ENCODE results near the gene NDEL1.

NDEL1 gene

GRCh38 chr17:8462564-8462963, 26.9 kb downstream of the NDEL1 start:
- H3K4me3 ChIP-seq (ENCODE audit: low read depth, low read length) = no peak overlapping the region
- DNase-seq (ENCODE audit: low read depth) = no peak
- no peak for TF ChIP-seq CTCF (IDR thresholded peaks at IDR 0.05; ENCODE audit: low read depth, low read length, missing control alignments)

GRCh38 chr17:8463099-8463498, 27.4 kb downstream of the NDEL1 start:
- H3K4me3 ChIP-seq (ENCODE audit: low read depth, low read length) = no peak overlapping the region
- no peak for TF ChIP-seq CTCF (IDR thresholded peaks at IDR 0.05; ENCODE audit: low read depth, low read length, missing control alignments)
- no peak for DNase-seq (ENCODE audit: low read depth)

- DNase-seq (ENCODE audit: low read depth) = no peak
- H3K4me3 ChIP-seq (ENCODE audit: low read depth, low read length) = no peak overlapping the region
- no peak for TF ChIP-seq CTCF (IDR thresholded peaks at IDR 0.05; ENCODE audit: low read depth, low read length, missing control alignments)
These were observed 29.3 kb downstream of the NDEL1 start for GRCh38 chr17:8464941-8465340.

GRCh38 chr17:8465356-8465755, 29.7 kb downstream of the NDEL1 start:
- DNase-seq (ENCODE audit: low read depth) = no peak
- no peak overlapping the region for H3K4me3 ChIP-seq (ENCODE audit: low read depth, low read length)
- no peak for TF ChIP-seq CTCF (IDR thresholded peaks at IDR 0.05; ENCODE audit: low read depth, low read length, missing control alignments)

DNA sequence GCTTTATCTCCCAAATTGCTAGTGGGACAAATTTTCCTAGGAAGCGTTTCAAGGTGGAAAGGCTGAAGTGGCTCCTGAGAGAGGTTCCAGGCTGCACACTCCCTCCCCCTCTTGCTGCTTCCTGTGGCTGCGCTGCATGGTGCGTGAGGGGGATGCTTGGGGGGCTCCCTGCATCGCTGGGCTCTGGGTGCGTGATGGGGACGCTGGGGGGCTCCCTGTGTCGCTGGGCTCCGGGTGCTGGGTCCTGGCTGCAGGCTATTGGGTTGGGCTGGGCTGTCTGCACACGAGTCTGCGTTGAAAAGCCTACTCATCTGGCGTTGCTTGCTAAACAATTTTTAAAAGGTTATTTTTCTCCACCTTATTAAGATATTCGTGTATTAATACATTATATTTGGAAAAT, 30.1 kb downstream of the NDEL1 start:
- no peak overlapping the region for H3K4me3 ChIP-seq (ENCODE audit: low read depth, low read length)
- no peak for DNase-seq (ENCODE audit: low read depth)
- TF ChIP-seq CTCF (IDR thresholded peaks at IDR 0.05; ENCODE audit: low read depth, low read length, missing control alignments) = no peak

DNA sequence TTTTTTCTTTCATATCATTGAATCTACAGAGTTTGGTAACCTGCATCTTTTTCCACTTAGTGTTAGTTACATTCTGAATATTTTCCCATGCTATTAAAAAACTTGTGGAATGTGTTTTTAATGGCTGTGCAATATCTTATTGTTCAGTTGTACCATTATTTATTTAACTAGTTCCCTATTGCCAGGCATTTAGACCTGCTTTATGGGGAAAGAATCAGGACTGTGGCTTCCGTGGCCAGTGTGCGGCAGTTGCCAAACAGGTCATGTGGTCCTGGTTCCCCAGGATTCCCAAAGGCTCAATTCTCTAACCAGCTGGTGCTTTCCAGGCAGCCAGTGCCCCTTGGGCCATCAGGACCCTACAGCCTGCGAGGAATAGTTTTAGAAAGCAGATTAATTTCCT, 30.8 kb downstream of the NDEL1 start:
- H3K4me3 ChIP-seq (ENCODE audit: low read depth, low read length) = no peak overlapping the region
- TF ChIP-seq CTCF (IDR thresholded peaks at IDR 0.05; ENCODE audit: low read depth, low read length, missing control alignments) = no peak
- no peak for DNase-seq (ENCODE audit: low read depth)

DNA sequence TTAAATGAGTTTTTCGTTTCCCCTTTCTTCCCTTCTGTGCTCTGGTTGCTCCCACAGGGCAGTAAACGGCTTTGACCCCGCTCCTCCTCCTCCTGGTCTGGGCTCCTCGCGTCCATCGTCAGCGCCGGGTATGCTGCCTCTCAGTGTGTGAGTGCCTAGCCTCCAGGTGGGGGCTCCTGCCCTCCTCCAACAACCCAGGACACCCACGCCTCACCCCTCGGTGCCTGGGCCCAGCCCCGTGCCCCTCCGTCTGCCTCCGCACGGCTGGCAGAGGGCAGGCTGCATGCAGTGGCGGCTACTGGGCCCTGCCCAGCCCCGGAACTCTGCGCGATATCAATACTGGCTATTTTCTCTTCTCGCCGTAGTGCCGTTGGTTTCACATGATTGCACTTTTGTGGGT, 31.2 kb downstream of the NDEL1 start:
- no peak overlapping the region for H3K4me3 ChIP-seq (ENCODE audit: low read depth, low read length)
- no peak for TF ChIP-seq CTCF (IDR thresholded peaks at IDR 0.05; ENCODE audit: low read depth, low read length, missing control alignments)
- DNase-seq (ENCODE audit: low read depth) = no peak
